ENCODE measurements around the gene TIMELESS.

Gene TIMELESS

DNA sequence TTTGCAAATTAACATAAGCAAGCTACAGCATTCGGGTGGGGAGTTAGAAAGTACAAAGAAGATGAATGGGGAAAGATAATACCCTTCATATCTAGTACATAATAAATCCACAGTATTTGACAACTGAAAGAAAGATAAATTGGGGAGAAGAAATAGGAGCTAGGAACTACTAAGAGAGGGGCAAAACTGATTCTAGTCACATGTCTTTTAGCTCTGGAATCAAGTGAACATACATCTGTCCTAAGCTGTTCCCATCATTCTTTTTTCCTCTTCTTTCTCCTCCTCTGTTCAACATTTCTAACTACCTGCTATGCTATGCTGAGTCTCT lies 71.3 kb downstream of the TIMELESS start:
- H3K4me3 ChIP-seq (ENCODE audit: low read depth, low read length) = no peak overlapping the region
- TF ChIP-seq, protein P1, sequence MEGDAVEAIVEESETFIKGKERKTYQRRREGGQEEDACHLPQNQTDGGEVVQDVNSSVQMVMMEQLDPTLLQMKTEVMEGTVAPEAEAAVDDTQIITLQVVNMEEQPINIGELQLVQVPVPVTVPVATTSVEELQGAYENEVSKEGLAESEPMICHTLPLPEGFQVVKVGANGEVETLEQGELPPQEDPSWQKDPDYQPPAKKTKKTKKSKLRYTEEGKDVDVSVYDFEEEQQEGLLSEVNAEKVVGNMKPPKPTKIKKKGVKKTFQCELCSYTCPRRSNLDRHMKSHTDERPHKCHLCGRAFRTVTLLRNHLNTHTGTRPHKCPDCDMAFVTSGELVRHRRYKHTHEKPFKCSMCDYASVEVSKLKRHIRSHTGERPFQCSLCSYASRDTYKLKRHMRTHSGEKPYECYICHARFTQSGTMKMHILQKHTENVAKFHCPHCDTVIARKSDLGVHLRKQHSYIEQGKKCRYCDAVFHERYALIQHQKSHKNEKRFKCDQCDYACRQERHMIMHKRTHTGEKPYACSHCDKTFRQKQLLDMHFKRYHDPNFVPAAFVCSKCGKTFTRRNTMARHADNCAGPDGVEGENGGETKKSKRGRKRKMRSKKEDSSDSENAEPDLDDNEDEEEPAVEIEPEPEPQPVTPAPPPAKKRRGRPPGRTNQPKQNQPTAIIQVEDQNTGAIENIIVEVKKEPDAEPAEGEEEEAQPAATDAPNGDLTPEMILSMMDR (IDR thresholded peaks at IDR 0.05; ENCODE audit: borderline replicate concordance, insufficient read depth, low read depth, low read length) = no peak

- TF ChIP-seq, protein P1 (IDR thresholded peaks at IDR 0.05; ENCODE audit: borderline replicate concordance, insufficient read depth, low read depth, low read length) = peak; percentile 12; the same call in 1 of the 2 replicates
- H3K4me3 ChIP-seq (ENCODE audit: low read depth, low read length) = no peak overlapping the region
Measured at GRCh38 chr12:56377310-56377988, 71.8 kb downstream of the TIMELESS start.

DNA sequence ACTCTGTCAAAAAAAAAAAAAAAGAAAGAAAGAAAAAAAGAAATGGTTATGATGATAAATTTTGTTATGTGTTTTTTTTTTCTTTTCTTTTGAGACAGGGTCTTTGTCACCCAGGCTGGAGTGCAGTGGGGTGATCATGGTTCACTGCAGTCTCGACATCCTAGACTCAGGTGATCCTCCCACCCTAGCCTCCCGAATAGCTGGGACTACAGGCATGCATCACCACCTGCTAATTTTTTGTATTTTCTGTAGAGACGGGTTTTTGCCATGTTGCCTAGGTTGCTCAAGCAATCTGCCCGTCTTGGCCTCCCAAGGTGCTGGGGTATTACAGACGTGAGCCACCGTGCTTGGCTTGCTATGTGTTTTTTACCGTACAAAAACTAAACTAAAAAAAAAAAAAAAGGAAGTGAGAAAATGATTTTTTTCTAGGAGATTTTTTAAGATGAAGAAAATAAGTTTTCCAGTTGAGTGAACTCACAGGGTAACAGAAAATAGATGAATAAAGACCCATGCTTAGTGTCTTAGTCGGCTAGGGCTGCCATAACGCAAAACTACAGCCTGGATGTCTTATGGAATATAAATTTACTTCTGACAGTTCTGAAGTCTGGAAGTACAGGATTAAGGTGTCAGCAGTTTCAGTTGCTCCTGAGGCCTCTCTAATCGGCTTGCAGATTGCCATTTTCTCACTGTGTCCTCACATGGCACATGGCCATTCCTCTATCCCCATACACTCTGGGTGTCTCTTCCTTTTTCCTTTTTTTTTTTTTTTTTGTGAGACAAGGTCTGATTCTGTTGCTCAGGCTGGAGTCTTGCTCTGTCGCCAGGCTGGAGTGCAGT lies 73.4 kb downstream of the TIMELESS start:
- no peak overlapping the region for H3K4me3 ChIP-seq (ENCODE audit: low read depth, low read length)
- TF ChIP-seq, protein P1 (IDR thresholded peaks at IDR 0.05; ENCODE audit: borderline replicate concordance, insufficient read depth, low read depth, low read length) = no peak

DNA sequence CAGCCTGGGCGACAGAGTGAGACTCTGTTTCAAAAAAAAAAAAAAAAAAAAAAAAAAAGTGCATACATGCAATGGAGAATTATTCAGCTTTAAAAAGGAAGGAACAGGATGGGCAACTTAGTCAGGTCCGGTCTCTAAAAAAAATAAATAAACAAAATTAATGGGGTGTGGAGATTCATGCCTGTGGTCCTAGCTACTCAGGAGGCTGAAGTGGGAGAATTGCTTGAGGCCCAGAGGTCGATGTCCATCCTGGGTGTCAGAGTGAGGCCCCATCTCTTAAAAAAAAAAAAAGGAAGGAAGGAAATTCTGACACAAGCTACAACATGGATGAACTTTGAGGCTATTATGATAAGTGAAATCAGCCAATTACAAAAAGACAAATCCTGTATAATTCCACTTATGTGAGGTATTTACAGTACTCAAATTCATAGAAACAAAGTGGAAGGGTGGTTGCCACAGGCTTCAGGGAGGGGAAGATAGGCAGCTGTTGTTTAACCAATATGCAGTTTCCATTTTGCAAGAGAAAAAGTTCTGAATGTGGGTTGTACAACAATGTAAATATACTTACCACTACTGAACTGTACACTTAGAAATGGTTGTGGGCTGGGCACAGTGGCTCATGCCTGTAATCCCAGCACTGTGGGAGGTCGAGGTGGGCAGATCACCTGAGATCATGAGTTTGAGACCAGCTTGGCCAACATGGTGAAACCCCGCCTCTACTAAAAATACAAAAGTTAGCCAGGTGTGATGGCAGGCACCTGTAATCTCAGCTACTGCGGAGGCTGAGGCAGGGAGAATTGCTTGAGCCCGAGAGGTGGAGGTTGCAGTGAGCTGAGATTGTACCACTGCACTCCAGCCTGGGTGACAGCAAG lies 74.3 kb downstream of the TIMELESS start:
- TF ChIP-seq, protein P1 (IDR thresholded peaks at IDR 0.05; ENCODE audit: borderline replicate concordance, insufficient read depth, low read depth, low read length) = no peak

GRCh38 chr12:56373515-56373914 lies 75.7 kb downstream of the TIMELESS start:
- TF ChIP-seq, protein P1 (IDR thresholded peaks at IDR 0.05; ENCODE audit: borderline replicate concordance, insufficient read depth, low read depth, low read length) = no peak
- no peak overlapping the region for H3K4me3 ChIP-seq (ENCODE audit: low read depth, low read length)

More for the DNA sequence above, 74.3 kb downstream of the TIMELESS start:
- no peak overlapping the region for H3K4me3 ChIP-seq (ENCODE audit: low read depth, low read length)

- TF ChIP-seq, protein P1 (IDR thresholded peaks at IDR 0.05; ENCODE audit: borderline replicate concordance, insufficient read depth, low read depth, low read length) = no peak
- H3K4me3 ChIP-seq (ENCODE audit: low read depth, low read length) = no peak overlapping the region
Measured at GRCh38 chr12:56366948-56367347, 82.3 kb downstream of the TIMELESS start.
